A549 (cell line): ENCODE data around the gene ELOVL6.

Source experiments
- CTCF ChIP-seq: fragments of >200 bp; sonication (Bioruptor Twin); formaldehyde crosslinking; IDR thresholded peaks from 3 replicates; pipeline ENCODE4 v1.5.1; 2016
- EP300 ChIP-seq, 2 experiments: fragments of >200 bp; sonication (Bioruptor Twin); formaldehyde crosslinking; IDR thresholded peaks; 2 replicates in 1 of 2; 3 replicates in 1 of 2; pipeline ENCODE4 v1.6.1; 2016 to 2017
- HOXA7 ChIP-seq: fragments of 250-450 bp; sonication (Bioruptor Pico); IDR thresholded peaks from 2 replicates; pipeline ENCODE4 v1.5.0; 2020; ENCODE audit warnings: mild to moderate bottlenecking, moderate library complexity
- MYC ChIP-seq: IDR thresholded peaks from 2 replicates; pipeline ENCODE4 v1.6.1; 2012; ENCODE audit warnings: mild to moderate bottlenecking, inconsistent platforms, low read length, improper control_type of control experiment, borderline replicate concordance
- REST ChIP-seq: fragments of 200-600 bp; sonication (generic); IDR thresholded peaks from 2 replicates; pipeline ENCODE4 v1.6.1; 2016; ENCODE audit warnings: antibody characterized with exemption, mild to moderate bottlenecking, moderate library complexity
- RNF2 ChIP-seq: fragments of 200-600 bp; sonication (generic); IDR thresholded peaks from 2 replicates; pipeline ENCODE4 v1.6.1; 2016; ENCODE audit warnings: low read depth, mild to moderate bottlenecking, antibody characterized with exemption, moderate library complexity, borderline replicate concordance
- SMC3 ChIP-seq: fragments of >200 bp; sonication (Bioruptor Twin); formaldehyde crosslinking; IDR thresholded peaks from 3 replicates; pipeline ENCODE4 v1.6.1; 2018; ENCODE audit warnings: inconsistent platforms
- ZNF302 ChIP-seq: fragments of 250-450 bp; sonication (Bioruptor Pico); IDR thresholded peaks from 2 replicates; pipeline ENCODE4 v1.9.0; 2021; ENCODE audit warnings: inconsistent platforms, mild to moderate bottlenecking, moderate library complexity

GRCh38 chr4:110032603-110033002, 165.8 kb downstream of the ELOVL6 start:
- no peak for TF ChIP-seq EP300 (IDR thresholded peaks at IDR 0.05)
- TF ChIP-seq CTCF: no peak
- TF ChIP-seq MYC: no peak
- no peak for TF ChIP-seq RNF2
- no peak for TF ChIP-seq REST
- TF ChIP-seq SMC3: no peak
- TF ChIP-seq ZNF302 (CRISPR knock-in tag): no peak
- TF ChIP-seq HOXA7 (CRISPR knock-in tag): no peak
